ENCODE measurements around the gene DAB2IP.

Gene DAB2IP

GRCh38 chr9:121667890-121668289 lies 16.5 kb downstream of the DAB2IP start:
- in situ Hi-C loops (cut with MboI; ENCODE audit: low pct_unique_long_range_greater_than_20kb, low sequenced_read_pairs, unreplicated experiment) = no loop called here
- DNase-seq (ENCODE audit: low spot score) = no peak
- no peak for TF ChIP-seq CTCF (IDR thresholded peaks at IDR 0.05; ENCODE audit: extremely low read depth, insufficient read depth, missing control alignments)

GRCh38 chr9:121670431-121670830 lies 19.0 kb downstream of the DAB2IP start:
- in situ Hi-C loops (cut with MboI; ENCODE audit: low pct_unique_long_range_greater_than_20kb, low sequenced_read_pairs, unreplicated experiment) = no loop called here
- TF ChIP-seq CTCF (IDR thresholded peaks at IDR 0.05; ENCODE audit: extremely low read depth, insufficient read depth, missing control alignments) = no peak

GRCh38 chr9:121671612-121672155 lies 20.2 kb downstream of the DAB2IP start:
- DNase-seq (ENCODE audit: low spot score) = no peak
- no peak for TF ChIP-seq CTCF (IDR thresholded peaks at IDR 0.05; ENCODE audit: extremely low read depth, insufficient read depth, missing control alignments)
- in situ Hi-C loops (cut with MboI; ENCODE audit: low pct_unique_long_range_greater_than_20kb, low sequenced_read_pairs, unreplicated experiment) = no loop called here

More at GRCh38 chr9:121670431-121670830, 19.0 kb downstream of the DAB2IP start:
- DNase-seq (ENCODE audit: low spot score) = no peak

GRCh38 chr9:121672213-121672612 lies 20.8 kb downstream of the DAB2IP start:
- no peak for TF ChIP-seq CTCF (IDR thresholded peaks at IDR 0.05; ENCODE audit: extremely low read depth, insufficient read depth, missing control alignments)
- in situ Hi-C loops (cut with MboI; ENCODE audit: low pct_unique_long_range_greater_than_20kb, low sequenced_read_pairs, unreplicated experiment) = no loop called here

GRCh38 chr9:121672986-121673385 lies 21.6 kb downstream of the DAB2IP start:
- in situ Hi-C loops (cut with MboI; ENCODE audit: low pct_unique_long_range_greater_than_20kb, low sequenced_read_pairs, unreplicated experiment) = no loop called here
- TF ChIP-seq CTCF (IDR thresholded peaks at IDR 0.05; ENCODE audit: extremely low read depth, insufficient read depth, missing control alignments) = no peak
- no peak for DNase-seq (ENCODE audit: low spot score)

More at GRCh38 chr9:121672213-121672612, 20.8 kb downstream of the DAB2IP start:
- DNase-seq (ENCODE audit: low spot score) = no peak

- in situ Hi-C loops (cut with MboI; ENCODE audit: low pct_unique_long_range_greater_than_20kb, low sequenced_read_pairs, unreplicated experiment) = no loop called here
Measured at GRCh38 chr9:121673576-121673975, 22.1 kb downstream of the DAB2IP start.

More at GRCh38 chr9:121673576-121673975, 22.1 kb downstream of the DAB2IP start:
- TF ChIP-seq CTCF (IDR thresholded peaks at IDR 0.05; ENCODE audit: extremely low read depth, insufficient read depth, missing control alignments) = no peak
- DNase-seq (ENCODE audit: low spot score) = no peak

Measured in GM13977 (cell line).